Renal cortex interstitium (tissue), 11 donors: ENCODE measurements around the gene SHC4. TPM values are rescaled to one million over a fixed set of nuclear protein-coding genes. Genes with fewer than 3 reads are reported as not detected.
A peak's percentile ranks its signal among the peaks of the same experiment; 100 is the strongest.

Source experiments
- DNase-seq, 11 donors: peaks; one replicate each; pipeline ENCODE4 v3.0.0-alpha.2; 2013; ENCODE audit warnings: low read depth in 9 of 11, low spot score in 4 of 11; ENCODE audit errors: extremely low read depth in 1 of 11
- polyA plus RNA-seq, 3 donors: library from polyadenylated mRNA; unstranded; fragments of 120-200 nt; gene quantifications; one replicate each; pipeline ENCODE4 v1.2.1, GENCODE V29; 2013; ENCODE audit not compliant: insufficient read length in 3 of 3

Gene SHC4
- polyA plus RNA-seq, 3 donors: 2.3 to 2.8 (median 2.5) TPM

DNA sequence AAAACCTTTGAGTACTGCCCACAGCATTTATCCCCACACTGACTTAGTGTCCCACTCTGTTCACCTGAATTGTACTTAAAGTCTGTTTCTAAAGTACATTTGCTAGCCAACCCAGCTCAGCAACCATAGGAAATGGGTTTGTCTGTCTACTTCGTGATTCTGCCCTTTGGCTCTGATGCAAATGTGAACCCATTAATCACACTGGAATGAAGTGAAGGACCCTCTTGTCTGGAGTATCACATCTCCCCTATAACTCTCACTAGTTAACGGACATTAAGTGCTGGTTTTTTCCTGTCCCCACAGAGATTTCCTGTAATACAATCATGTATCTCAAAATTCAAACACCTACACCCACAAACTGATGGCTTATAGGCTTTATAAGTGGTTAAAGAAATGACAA, 65.3 kb downstream of the SHC4 start:
- DNase-seq: peak in 1 of 11 donors; percentile 24

DNA sequence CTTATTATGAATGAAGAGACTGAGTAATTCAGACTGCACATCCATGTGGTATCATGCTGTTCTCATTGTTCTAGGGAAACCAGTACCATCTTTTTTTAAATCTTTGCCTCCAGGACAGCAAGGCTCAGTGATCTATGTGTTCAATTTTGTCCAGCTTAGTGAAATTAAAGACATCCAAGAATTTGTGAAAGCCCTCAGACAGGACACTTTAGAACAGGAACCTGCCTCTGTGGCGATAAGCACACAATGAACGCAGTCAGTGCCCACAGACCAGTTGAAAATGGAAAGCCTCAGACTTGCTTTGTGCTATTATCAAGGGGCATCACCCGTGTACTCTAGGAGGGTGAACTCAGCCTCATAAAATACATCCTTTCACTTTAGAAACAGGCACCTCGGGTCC, 65.7 kb downstream of the SHC4 start:
- DNase-seq: no peak

DNA sequence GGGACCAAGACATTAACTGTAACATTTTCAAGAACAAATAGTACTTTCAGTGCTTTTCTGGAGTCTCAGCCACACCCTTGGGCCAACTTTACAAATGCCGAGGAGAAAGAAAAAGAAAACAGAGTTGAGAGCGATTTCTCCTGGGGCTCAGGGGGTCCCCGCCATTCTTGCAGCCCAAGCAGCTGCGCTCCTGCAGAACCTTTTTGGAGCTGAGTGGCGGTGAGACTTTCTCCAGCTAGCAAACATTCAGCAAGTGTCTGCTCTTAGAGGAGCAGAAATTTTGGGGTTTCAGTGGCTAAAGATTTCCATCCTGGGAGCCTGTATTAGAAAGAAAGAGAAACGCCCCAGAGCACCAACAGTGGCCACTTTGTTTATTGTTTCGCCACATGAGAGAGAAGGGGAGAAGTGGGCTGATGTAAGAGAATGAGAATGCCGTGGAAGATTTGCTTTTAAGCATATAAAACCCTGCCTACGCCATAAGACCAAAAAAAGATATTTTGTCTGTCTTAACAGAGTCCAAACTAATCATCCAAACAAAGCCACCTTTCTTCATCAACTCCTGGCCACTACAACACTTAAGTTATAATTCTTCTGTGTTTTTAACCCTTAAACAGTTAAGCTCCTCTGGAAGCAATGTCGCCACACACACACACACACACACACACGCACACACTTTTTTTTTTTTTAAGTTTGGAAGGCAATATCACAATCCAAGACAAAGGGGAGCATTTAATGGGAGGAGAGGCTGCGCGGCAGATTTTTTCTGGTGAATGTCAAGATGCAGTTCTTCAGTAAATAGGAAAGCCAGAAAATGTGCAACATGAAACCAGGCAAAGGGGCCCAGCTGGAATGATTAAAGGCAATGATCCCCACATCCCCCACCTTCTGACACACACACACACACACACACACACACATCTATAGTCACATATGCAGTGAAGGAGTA, 66.6 kb downstream of the SHC4 start:
- DNase-seq: peak in 10 of 11 donors; percentile 53 to 81 (median 63)

DNA sequence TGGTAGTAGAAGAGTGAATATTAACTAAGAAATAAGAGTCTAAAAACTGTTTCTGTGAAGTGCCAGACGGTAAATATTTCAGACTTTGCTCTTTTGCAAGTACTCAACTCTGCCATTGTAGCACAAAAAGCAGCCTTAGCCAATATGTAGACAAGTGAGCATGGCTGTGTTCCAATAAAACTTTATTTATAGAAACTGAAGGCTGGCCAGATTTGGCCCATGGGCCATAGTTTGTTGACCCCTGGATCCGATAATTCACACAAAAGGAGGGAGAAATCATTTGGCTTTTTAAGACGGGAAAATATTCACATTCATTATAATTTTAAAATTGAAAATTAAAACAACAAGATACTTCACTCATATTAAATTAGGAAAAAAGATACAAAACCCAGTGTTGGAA, 70.4 kb downstream of the SHC4 start:
- no peak for DNase-seq

GRCh38 chr15:48891232-48891765, 72.4 kb downstream of the SHC4 start:
- DNase-seq: no peak

- DNase-seq: no peak
Measured at GRCh38 chr15:48890375-48890972, 73.2 kb downstream of the SHC4 start.

GRCh38 chr15:48889925-48890324, 73.8 kb downstream of the SHC4 start:
- DNase-seq: no peak

DNA sequence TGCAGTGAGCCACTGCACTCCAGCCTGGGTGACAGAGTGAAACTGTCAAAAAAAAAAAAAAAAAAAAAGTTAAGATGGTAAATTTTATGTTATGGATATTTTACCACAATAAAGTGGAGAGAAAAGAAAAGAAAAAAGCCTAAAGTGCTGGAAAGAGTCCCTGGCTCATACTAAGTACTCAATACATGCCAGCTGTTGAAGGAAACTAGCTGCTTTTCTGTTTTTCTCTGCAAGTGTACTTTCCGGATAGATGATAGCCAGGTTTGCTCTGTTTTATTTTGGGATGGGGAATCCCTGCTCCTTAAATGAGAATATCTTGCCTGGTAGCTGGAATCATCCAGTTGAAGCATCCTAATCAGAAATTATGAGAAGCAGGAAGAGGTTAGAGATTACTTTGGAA, 74.9 kb downstream of the SHC4 start:
- no peak for DNase-seq

DNA sequence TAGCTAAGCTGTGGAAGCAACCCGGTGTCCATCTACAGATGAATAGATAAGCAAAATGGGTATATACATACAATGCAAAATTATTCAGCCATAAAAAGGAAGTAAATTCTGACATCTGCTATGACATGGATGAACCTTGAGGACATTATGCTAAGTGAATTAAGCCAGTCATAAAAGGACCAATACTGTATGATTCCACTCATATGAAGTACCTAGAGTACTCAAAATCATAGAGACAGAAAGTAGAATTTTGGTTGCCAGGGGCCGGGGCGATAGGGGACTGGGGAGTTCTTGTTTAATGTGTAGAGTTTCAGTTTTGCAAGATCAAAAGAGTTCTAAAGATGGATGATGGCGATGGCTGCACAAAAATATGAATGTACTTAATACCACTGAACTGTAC, 75.5 kb downstream of the SHC4 start:
- no peak for DNase-seq

- DNase-seq: no peak
Measured at GRCh38 chr15:48887144-48887543, 76.6 kb downstream of the SHC4 start.

DNA sequence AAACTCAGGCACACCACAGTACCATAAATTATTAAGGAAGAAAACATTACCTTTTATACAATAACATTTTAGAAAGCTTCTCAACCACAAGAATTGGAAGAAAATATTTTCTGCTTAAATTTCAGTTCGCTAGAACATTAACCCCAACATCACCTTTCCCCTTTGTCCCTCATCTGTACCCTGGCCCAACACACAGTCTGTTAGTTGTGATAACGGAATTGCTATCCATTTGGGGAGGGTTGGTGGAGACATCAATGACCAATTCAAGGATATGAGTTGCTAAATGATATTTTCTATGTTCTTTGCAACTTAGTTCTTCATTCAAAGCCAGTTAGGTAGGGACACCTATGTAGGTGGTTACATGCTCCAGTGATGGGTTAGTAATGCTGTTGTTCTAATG, 80.0 kb downstream of the SHC4 start:
- DNase-seq: no peak

GRCh38 chr15:48880070-48880634, 83.6 kb downstream of the SHC4 start:
- no peak for DNase-seq

GRCh38 chr15:48877630-48878595, 85.8 kb downstream of the SHC4 start, which contains the start of gene EID1:
TSS of gene EID1 (plus strand) at chr15:48878134. CDS start at chr15:48878177, 43 bp downstream.
- peak; percentile 92 to 96 (median 94) for DNase-seq

DNA sequence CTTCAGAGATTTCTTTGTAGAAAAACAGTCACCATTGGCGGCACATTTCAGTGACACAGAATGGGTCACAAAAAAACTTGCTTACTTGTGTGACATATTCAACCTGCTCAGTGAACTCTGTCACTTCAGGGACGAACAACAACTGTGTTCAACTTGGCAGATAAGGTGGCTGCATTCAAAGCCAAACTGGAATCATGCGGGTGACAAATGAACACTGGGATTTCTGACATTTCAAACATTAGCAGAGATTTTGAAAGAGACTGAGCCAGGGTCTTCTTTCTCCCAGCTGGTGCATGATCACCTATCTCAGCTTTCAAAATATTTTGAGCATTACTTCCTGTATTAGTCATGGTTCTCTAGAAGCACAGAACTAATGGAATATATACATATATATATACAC, 87.7 kb downstream of the SHC4 start:
- no peak for DNase-seq

GRCh38 chr15:48875241-48875960, 88.3 kb downstream of the SHC4 start:
- DNase-seq: no peak

- no peak for DNase-seq
Measured at GRCh38 chr15:48872632-48873031, 91.1 kb downstream of the SHC4 start.

DNA sequence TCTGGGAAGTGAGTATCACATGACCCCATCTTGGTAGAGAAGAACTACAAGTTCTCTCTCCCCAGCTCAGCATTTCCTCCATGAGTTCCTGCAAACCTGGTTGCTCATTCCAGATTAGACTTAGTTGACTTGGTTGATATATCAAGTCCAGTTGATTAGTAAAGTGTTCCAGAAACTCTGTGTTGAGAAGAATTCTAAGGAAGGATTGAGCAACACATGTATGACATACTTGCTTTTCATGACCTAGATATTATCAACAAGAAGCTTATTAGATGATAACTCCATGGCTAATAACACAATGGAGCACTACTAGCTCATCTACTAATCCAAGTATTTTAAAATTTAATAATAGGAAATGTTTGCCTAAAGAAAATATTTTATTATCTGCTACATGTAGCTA, 92.2 kb downstream of the SHC4 start:
- no peak for DNase-seq

DNA sequence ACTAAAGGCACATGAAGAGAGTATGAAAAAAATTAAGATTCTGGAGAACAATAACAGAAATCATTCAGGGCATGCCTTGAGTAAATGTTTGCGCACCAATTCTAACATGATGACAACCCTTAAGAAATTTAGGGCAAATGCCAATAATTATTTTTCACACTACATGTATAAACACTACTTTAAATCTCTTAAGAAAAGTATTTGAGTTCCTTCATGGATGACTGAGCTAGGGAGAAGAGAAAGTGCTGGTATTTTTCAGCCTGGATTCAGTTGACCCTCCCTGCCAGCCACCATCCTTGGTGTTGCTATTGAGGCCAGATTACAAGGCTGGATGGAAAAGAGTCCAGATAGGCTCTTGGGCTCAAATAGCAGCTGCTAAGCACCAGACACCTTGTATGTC, 93.8 kb downstream of the SHC4 start:
- no peak for DNase-seq
